ENCODE data around the gene RBM22. TPM values are rescaled to one million over a fixed set of nuclear protein-coding genes. Genes with fewer than 3 reads are reported as not detected.

Gene RBM22
- total and polyA plus RNA-seq, 7 donors = 24.6 to 34.1 (median 30.0) TPM

DNA sequence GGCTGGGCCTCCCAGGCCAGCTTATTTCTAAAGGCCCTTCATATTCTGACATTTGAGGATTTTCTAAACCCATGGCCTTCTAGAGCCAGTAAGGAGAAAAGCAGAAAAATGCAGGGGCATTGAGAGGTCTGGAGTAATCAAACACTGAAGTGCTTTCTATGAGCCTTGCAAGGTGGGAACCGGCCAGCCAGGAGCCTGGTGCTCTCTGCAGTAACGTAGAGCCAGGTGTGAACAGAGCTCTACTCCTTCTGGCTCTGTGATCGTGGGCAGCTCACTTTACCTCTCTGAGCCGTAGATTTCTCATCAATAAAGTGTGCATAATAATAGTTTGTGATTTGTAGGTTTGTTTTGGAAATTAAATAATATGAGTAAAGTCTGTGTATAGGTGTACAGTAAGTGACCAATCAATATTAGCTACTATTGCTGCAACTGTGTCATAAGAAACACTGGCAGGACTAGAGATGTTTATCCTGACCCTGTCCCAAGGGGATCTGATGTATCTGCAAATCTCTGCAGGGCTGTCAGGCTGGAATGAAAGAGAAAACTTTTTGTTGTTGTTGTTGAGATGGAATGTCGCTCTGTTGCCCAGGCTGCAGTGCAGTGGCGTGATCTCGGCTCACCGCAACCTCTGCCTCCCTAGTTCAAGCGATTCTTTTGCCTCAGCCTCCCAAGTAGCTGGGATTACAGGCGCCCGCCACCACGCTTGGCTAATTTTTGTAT lies 57.7 kb downstream of the RBM22 start:
- DNase-seq = no peak
- Histone ChIP-seq H3K4me1 (peaks cover 0 to 80% (median 72%) of the 10 kb centered on the region in 4 donors), H3K36me3 (peaks cover 0 to under 1% (median 0%) of the 10 kb centered on the region in 4 donors), H3K4me3 (no peak overlapping the region), H3K27ac (peak overlapping the region; percentile 72 to 86 (median 80)), H3K9me3 (no peaks in the 10 kb centered on the region), H3K27me3 (no peaks in the 10 kb centered on the region)
- 91% methylated on average over 12 of the region's 12 CpGs for WGBS, 2 donors
- no peak for TF ChIP-seq POLR2A (IDR thresholded peaks at IDR 0.05)
- TF ChIP-seq EP300 (IDR thresholded peaks at IDR 0.05) = no peak
- TF ChIP-seq CTCF (IDR thresholded peaks at IDR 0.05) = no peak
- no peak for TF ChIP-seq POLR2AphosphoS5 (IDR thresholded peaks at IDR 0.05)
- intact Hi-C loops (cut with DNase I) = no loop called here

GRCh38 chr5:150642567-150642927 lies 58.3 kb downstream of the RBM22 start:
- H3K9me3 ChIP-seq = no peaks in the 10 kb centered on the region
- H3K4me3 ChIP-seq = no peak overlapping the region
- no peaks in the 10 kb centered on the region for H3K27me3 ChIP-seq
- H3K4me1 ChIP-seq = peaks cover 0 to 80% (median 74%) of the 10 kb centered on the region in 4 donors
- DNase-seq = peak; percentile 94
- intact Hi-C loops (cut with DNase I) = no loop called here
- no peaks in the 10 kb centered on the region for H3K36me3 ChIP-seq
- TF ChIP-seq POLR2A (IDR thresholded peaks at IDR 0.05) (no peak), EP300 (IDR thresholded peaks at IDR 0.05) (no peak), CTCF (IDR thresholded peaks at IDR 0.05) (no peak), POLR2AphosphoS5 (IDR thresholded peaks at IDR 0.05) (peak in 3 of 4 donors; percentile 22 to 36 (median 36))
- peak overlapping the region; percentile 72 to 86 (median 80) for H3K27ac ChIP-seq
- 49 to 56% methylated on average over 5 of the region's 5 CpGs for WGBS, 2 donors

DNA sequence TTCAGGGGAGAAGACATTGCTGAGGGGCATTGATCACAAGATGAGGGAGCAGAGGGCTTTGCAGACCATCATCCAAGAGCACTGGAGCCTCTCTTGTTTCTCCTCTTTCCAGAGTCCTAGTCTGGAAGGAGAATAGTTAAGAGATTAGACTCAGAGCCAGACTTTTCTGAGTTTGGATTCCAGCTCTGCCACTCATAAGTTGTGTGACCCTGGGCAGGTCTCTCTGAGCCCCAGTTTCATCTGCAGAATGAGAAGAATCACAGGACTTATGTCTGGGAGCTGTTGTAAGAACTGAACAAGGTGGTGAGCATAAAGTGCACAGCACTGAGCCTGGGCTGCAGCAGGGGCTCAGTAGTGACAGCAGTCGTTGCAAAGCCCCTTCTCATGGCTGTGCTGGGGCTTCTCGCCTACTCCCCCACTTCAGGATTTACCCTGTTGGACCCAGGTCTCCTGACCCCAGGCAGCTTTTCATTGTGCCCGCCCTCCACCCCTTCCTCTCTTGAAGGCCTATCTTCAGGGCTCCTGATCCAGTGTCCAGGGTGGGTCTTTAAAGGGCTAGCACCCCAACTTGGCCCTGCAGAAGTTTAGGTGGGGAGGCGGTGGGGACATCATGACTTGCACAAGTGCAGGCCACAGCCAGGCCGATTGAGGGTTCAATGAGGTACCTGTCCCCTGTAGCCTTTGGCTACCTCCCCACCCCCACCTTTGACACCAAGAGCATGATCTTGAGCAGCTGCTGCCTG lies 58.9 kb downstream of the RBM22 start:
- peak overlapping the region; percentile 72 to 86 (median 80) for H3K27ac ChIP-seq
- H3K4me1 ChIP-seq = peaks cover 0 to 85% (median 76%) of the 10 kb centered on the region in 4 donors
- intact Hi-C loops (cut with DNase I) = loop anchor here (2.0 kb wide), 1 partner anchor 17 kb away; no protein-coding TSS in a partner anchor
- no peaks in the 10 kb centered on the region for H3K27me3 ChIP-seq
- no peak overlapping the region for H3K4me3 ChIP-seq
- no peaks in the 10 kb centered on the region for H3K9me3 ChIP-seq
- WGBS, 2 donors = 79 to 87% methylated on average over 5 of the region's 5 CpGs
- no peak for TF ChIP-seq POLR2AphosphoS5 (IDR thresholded peaks at IDR 0.05)
- TF ChIP-seq POLR2A (IDR thresholded peaks at IDR 0.05) = no peak
- TF ChIP-seq CTCF (IDR thresholded peaks at IDR 0.05) = no peak
- TF ChIP-seq EP300 (IDR thresholded peaks at IDR 0.05) = no peak
- no peak for DNase-seq
- H3K36me3 ChIP-seq = no peaks in the 10 kb centered on the region

GRCh38 chr5:150641006-150641570 lies 59.8 kb downstream of the RBM22 start:
- peaks cover 0 to 94% (median 85%) of the 10 kb centered on the region in 4 donors for H3K4me1 ChIP-seq
- intact Hi-C loops (cut with DNase I) = loop anchor here (2.0 kb wide), 1 partner anchor 16 kb away; no protein-coding TSS in a partner anchor
- H3K4me3 ChIP-seq = peak overlapping the region in 1 of 4 donors; percentile 16
- no peaks in the 10 kb centered on the region for H3K27me3 ChIP-seq
- no peak for DNase-seq
- no peaks in the 10 kb centered on the region for H3K36me3 ChIP-seq
- peak in 1 of 4 donors; percentile 18 for TF ChIP-seq POLR2AphosphoS5 (IDR thresholded peaks at IDR 0.05)
- no peak for TF ChIP-seq CTCF (IDR thresholded peaks at IDR 0.05)
- TF ChIP-seq EP300 (IDR thresholded peaks at IDR 0.05) = no peak
- no peak for TF ChIP-seq POLR2A (IDR thresholded peaks at IDR 0.05)
- WGBS, 2 donors = 75 to 77% methylated on average over 9 of the region's 9 CpGs
- H3K27ac ChIP-seq = peak overlapping the region; percentile 72 to 86 (median 80)
- no peaks in the 10 kb centered on the region for H3K9me3 ChIP-seq

Other genes with a start within 250 kb of the RBM22 start
- 10 to 100 TPM; 26.5 to 74.8 (median 43.7) TPM for gene NDST1, start 192.9 kb downstream of the RBM22 start, total RNA-seq
- gene NDST1, start 192.9 kb downstream of the RBM22 start, polyA plus RNA-seq = 10 to 100 TPM in 2 of 3 donors, 1 to 10 TPM in 1; 5.4 to 39.4 (median 13.9) TPM
- gene SYNPO, start 60.4 kb downstream of the RBM22 start, total RNA-seq = 10 to 100 TPM in 2 of 4 donors, 1 to 10 TPM in 2; 7.1 to 23.5 (median 11.1) TPM
- 10 to 100 TPM; 18.6 to 30.1 (median 28.9) TPM for gene SYNPO, start 60.4 kb downstream of the RBM22 start, polyA plus RNA-seq
- under 1 TPM in 2 of 4 donors, not detected in 2; 0.33 to 0.55 TPM for gene MYOZ3, start 39.8 kb downstream of the RBM22 start, total RNA-seq
- under 1 TPM; 0.16 to 0.92 (median 0.60) TPM for gene MYOZ3, start 39.8 kb downstream of the RBM22 start, polyA plus RNA-seq
- 10 to 100 TPM; 51.0 to 56.0 (median 53.7) TPM for gene DCTN4, start 58.0 kb upstream of the RBM22 start, total RNA-seq
- 10 to 100 TPM; 17.5 to 19.2 (median 19.2) TPM for gene DCTN4, start 58.0 kb upstream of the RBM22 start, polyA plus RNA-seq
- gene SMIM3, start 77.7 kb upstream of the RBM22 start, total RNA-seq = 10 to 100 TPM; 29.6 to 46.7 (median 43.6) TPM
- gene SMIM3, start 77.7 kb upstream of the RBM22 start, polyA plus RNA-seq = 10 to 100 TPM; 19.2 to 48.6 (median 46.0) TPM
- not detected for gene IRGM, start 145.5 kb upstream of the RBM22 start, total RNA-seq
- gene IRGM, start 145.5 kb upstream of the RBM22 start, polyA plus RNA-seq = under 1 TPM in 1 of 3 donors, not detected in 2; 0.34 TPM
- 1 to 10 TPM; 3.5 to 6.1 (median 4.4) TPM for gene ZNF300, start 203.9 kb upstream of the RBM22 start, total RNA-seq
- 1 to 10 TPM in 1 of 3 donors, under 1 TPM in 2; 0.46 to 4.2 (median 0.60) TPM for gene ZNF300, start 203.9 kb upstream of the RBM22 start, polyA plus RNA-seq